HG02885 (cell line): ENCODE measurements around the gene GJB3.
"Not testable (repeated sequence)": the region's sequence is repeated elsewhere in the genome, so short reads cannot be mapped to it uniquely, and the experiment has no call there.

Source experiments
- ATAC-seq: cut with Tn5 transposase; IDR thresholded peaks from one replicate; pipeline ENCODE4 v1.9.1; 2021; ENCODE audit warnings: mild to moderate bottlenecking; ENCODE audit not compliant: unreplicated experiment, poor library complexity

GJB3 gene

DNA sequence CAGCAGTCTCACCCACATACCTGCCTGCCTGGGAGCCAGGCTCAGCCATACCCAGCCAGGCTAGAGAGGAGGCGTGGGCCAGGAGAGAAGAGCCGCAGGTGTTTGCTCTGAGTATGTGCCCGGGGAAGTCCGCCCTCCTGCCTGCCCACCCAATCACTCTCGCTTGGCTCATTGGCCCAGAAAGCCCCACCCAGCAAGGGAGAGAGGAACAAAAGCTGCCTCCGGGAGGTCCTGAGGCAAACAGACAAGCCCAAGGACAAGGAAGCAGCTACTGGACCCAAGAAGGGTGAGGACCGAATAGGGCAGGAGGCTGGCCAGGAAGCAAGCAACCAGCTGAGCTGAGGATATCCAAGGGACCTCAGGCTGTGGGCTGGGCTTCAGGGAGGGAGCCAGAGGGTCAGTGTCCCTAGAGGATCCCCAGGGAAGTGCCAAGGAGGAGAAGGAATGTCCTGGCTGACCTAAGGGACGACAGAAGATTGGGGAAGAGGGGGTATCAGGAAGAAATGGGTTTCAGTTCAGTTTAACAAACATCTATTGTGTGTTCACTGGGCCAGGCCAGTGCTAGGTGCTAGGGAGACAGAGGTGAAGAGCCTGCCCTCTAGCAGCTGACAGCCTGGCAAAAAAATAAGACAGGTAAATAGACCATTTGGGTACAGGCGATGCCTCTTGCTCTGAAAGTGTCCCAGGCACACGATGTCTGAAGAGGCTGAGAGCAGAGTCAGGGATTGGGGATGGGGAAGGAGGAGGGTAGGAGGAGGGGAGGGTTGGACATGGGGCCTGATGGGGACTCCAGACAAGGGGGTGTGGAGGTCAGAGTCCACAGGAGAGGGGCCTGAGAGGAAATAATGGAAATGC lies 21.3 kb upstream of the GJB3 start, which contains the start of gene GJB4:
Gene GJB4 (plus strand): TSS at position 238 of the 855 bp plus-strand sequence. CDS start 1,515 bp downstream, outside the sequence.
- ATAC-seq: no peak

DNA sequence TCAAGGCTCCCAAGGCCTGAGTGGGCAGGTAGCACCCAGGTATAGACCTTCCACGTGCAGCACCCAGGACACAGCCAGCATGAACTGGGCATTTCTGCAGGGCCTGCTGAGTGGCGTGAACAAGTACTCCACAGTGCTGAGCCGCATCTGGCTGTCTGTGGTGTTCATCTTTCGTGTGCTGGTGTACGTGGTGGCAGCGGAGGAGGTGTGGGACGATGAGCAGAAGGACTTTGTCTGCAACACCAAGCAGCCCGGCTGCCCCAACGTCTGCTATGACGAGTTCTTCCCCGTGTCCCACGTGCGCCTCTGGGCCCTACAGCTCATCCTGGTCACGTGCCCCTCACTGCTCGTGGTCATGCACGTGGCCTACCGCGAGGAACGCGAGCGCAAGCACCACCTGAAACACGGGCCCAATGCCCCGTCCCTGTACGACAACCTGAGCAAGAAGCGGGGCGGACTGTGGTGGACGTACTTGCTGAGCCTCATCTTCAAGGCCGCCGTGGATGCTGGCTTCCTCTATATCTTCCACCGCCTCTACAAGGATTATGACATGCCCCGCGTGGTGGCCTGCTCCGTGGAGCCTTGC lies 19.7 kb upstream of the GJB3 start:
- no peak for ATAC-seq

- ATAC-seq: no peak
Measured at GRCh38 chr1:34761776-34762307, 19.2 kb upstream of the GJB3 start.

- ATAC-seq: no peak
Measured at GRCh38 chr1:34762474-34763141, 18.4 kb upstream of the GJB3 start.

DNA sequence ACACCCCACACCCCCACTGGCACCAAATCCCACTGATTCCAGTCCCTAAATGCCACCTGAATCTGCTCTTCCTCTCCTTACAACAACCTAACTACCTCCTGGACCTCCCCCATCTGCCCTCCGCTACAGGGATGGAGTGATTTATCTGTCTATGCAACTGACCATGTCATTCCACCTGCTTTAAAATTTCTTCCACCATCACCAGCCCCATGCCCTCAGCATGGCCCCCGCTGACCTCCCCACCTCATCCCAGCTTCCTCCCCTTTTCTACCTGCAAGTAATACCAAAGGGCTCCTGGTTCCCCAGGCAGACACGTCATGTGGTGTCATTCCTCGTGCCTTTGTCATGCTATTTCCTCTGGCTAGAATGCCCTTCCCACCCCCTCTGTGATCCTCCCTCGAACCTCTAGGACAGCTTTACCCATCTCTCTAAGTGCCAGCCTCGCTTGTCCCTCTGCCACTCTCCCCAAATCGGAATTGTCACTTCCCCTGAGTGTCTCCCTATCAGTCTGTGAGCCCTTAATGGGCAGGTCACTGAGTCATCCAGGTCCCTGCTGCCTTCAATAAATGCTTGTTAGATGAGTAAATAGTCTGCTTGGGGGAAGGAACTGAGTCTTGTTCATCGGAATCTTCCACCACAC lies 17.8 kb upstream of the GJB3 start:
- ATAC-seq: no peak

DNA sequence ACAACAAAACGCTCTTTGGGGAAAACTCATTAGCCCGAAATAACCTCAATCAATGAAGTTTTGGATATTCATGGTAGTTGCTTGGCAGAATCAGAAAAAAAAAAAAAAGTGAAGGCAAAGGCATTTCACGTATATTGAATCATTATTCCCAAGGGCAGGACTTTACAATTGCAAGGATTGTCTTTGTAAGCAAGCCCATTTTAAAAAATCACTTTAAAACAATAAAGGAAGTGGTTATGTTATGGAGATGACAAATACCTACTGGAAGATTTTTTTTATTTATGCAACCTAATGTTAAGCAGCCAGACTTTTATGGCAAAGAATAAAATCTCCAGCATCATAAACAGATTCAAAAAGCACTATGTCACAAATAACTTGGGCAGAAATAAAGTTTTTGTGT lies 12.2 kb upstream of the GJB3 start:
- no peak for ATAC-seq

- no peak for ATAC-seq
Measured at GRCh38 chr1:34770891-34771504, 10.0 kb upstream of the GJB3 start.

DNA sequence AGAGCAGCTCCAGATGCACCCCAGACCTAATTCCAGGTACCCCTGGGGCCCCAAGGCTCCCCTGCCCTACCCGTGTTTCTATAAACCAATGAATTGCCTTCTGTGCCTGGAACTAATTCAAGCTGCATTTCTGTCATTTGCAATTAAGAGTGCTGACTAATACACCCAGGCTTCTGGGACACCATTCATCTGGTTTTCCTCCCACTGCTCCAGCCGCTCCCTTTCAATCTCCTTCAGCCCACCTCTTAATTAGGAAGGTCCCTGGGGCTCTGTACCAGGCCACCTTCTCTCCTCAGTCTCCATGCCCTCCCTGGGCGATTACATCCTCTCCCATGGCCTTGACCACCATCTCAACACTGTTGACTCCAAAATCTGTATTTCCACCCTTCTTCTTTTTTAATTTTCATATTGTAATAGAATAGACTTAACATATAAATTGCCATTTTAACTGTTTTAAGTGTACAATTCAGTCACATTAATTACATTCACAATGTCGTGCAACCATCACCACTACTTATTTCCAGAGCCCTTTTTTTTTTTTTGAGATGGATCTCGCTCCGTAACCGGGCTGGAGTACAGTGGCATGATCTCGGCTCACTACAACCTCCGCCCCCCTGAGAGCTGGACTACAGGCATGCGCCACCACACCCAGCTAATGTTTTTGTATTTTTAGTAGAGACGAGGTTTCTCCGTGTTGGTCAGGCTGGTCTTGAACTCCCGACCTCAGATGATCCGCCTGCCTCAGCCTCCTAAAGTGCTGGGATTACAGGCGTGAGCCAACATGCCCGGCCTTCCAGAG lies 9.2 kb upstream of the GJB3 start:
- ATAC-seq: no peak

DNA sequence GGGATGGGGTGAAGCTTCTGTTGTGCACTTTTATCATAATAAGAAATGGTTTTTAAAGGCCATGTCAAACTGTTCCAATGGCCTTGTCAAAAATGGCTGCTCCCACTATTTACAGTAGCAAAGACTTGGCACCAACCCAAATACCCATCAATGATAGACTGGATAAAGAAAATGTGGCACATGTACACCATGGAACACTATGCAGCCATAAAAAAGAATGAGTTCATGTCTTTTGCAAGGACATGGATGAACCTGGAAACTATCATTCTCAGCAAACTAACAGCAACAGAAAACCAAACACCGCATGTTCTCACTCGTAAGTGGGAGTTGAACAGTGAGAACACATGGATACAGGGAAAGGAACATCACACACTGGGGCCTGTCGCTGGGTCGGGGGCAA lies 7.9 kb upstream of the GJB3 start:
- ATAC-seq: not testable (repeated sequence)

GRCh38 chr1:34774957-34775356 lies 6.1 kb upstream of the GJB3 start:
- no peak for ATAC-seq

DNA sequence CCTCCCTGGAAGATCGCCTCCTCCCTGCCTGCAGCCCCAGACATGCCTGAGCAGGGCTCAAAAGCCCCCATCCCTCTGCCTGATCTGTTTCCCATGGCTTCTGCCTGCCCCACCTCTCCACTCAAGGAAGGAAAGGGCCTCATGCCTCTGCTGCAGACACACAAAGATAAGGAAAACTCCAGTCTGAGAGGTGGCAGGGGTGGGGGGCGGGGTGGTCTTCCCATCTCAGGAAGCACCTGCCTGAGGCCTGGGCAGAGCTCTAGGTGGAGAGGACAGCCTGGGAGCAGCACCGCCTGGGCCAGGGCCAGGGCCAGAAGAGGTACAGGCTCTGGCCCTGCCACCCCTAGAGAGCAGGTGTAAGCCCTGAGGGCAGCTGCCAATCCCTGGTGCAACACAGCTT lies 4.1 kb upstream of the GJB3 start:
- no peak for ATAC-seq

GRCh38 chr1:34777519-34778321 lies 3.3 kb upstream of the GJB3 start:
- no peak for ATAC-seq

DNA sequence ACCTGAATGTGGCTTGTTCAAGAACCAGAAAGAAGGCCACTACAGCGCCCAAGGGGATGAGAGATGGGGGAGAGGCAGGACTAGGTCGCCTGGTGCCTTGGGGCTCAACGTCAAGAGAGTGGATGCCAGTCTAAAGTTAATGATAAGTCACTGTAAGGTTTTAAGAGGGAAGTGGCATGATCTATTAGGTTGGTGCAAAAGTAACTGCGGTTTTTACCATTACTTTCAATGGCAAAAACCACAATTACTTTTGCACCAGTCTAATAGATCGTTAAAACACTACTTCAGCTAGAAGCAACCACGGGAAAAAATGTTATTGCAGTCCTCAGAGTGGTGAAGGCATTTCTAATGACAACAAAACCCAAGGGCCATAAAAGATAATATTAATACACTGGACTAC lies 2.6 kb upstream of the GJB3 start:
- ATAC-seq: no peak

- no peak for ATAC-seq
Measured at GRCh38 chr1:34779005-34779404, 2.0 kb upstream of the GJB3 start.

DNA sequence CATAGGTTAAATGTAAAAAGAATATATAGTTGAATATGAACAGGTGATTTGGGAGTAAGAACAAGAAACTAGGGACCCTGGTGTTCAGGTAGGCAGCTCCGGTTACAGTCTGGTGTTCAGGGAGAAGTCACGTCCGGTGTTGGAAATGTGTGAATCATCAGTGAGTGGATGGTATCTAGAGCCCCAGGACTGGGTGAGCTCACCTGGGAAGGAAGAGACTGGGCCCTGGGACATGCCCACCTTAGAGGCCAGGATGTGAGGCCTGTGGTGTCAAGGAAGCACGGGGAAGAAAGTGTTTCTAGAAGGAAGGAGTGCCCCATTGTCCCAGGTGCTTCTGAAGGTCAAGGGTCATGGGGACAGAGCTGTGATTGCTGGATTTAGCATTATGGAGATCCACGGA lies 1.5 kb upstream of the GJB3 start:
- ATAC-seq: no peak

- ATAC-seq: no peak
Measured at GRCh38 chr1:34779962-34780361, 1.1 kb upstream of the GJB3 start.

DNA sequence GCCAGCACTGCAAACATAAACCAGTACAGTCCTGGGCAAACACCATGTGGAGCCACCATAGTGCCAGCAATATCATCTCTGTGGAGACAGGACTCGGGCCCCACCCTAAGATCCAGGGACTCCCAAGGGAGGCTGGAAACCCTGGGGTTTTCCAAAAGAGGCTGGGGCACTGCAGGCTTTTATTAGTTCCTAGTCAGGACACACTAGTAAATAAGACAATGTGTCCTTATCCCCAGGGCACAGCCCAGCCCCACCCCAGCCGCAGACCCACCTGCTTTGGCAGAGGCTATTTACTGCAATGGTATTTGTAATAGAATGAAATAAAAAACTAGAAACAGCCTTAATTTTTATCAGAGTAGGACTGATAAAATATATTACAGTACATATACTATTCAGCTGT lies 486 bp upstream of the GJB3 start:
- ATAC-seq: no peak

DNA sequence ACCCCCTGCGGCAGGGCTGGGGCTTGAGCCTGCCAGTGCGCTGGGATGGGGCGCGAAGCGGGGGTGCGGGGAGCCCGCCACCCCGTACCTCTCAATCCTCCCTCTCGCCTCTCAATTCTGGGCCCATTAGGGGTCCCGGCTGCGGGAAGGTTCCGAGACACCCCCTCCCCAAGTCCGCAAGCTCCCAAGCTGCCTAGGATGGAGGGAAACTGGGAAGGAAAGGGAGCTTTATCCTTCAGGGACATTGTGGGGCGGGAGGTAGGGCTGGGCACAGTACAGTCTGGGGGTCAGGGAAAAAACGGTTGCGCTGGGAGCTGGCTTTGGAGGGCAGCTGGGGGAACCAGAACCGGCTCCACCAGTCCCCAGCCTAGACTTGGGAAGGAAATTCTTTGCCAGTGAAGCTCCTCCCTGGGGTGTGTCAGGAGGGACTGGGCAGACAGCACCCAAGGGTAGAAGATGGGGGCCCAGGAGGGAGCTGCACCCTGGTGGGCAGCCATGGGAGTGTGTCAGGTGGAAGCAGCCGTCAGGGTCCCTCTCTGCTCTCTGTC lies 904 bp downstream of the GJB3 start:
- no peak for ATAC-seq
